Progenitor cell of endocrine pancreas (in vitro differentiated cells): ENCODE data around the gene TBC1D25. TPM values are rescaled to one million over a fixed set of nuclear protein-coding genes. Genes with fewer than 3 reads are reported as not detected.
A peak's percentile ranks its signal among the peaks of the same experiment; 100 is the strongest.

Experiments
- DNase-seq: peaks from one replicate; pipeline ENCODE4 v3.0.0; 2021; ENCODE audit warnings: low spot score; ENCODE audit not compliant: unreplicated experiment
- H3K27ac Mint-ChIP-seq: 2 replicates; pipeline ENCODE4 v1.8.0; 2021; ENCODE audit warnings: mild to moderate bottlenecking, moderate library complexity, mixed read lengths
- H3K27me3 Mint-ChIP-seq: 2 replicates; pipeline ENCODE4 v1.8.0; 2021; ENCODE audit warnings: mixed read lengths
- H3K36me3 Mint-ChIP-seq: 2 replicates; pipeline ENCODE4 v1.8.0; 2022; ENCODE audit warnings: mixed read lengths; ENCODE audit not compliant: insufficient read depth
- H3K4me1 Mint-ChIP-seq: 2 replicates; pipeline ENCODE4 v1.8.0; 2021; ENCODE audit warnings: low read depth, mixed read lengths
- H3K4me3 Mint-ChIP-seq: 2 replicates; pipeline ENCODE4 v1.8.0; 2021; ENCODE audit warnings: low read depth, mild to moderate bottlenecking, moderate library complexity, mixed read lengths
- H3K9me3 Mint-ChIP-seq: 2 replicates; pipeline ENCODE4 v1.8.0; 2021; ENCODE audit warnings: low read depth, mixed read lengths
- total RNA-seq: library from RNA; stranded (reverse); gene quantifications from 2 replicates; pipeline ENCODE4 v1.2.1, GENCODE V29; 2021
- TF ChIP-seq, protein P1 (sequence below): fragments of 200-600 bp; sonication (generic); IDR thresholded peaks from one replicate; pipeline ENCODE4 v1.5.0; 2021; ENCODE audit warnings: antibody characterized with exemption, mild to moderate bottlenecking; ENCODE audit not compliant: unreplicated experiment

Gene TBC1D25
- total RNA-seq, 1 donor from 2014 or later: 12.6 TPM

GRCh38 chrX:48560056-48560455 is 20.5 kb downstream of the TBC1D25 start:
- Mint-ChIP-seq H3K4me1 (no peaks in the 10 kb centered on the region), H3K9me3 (peaks cover 6% of the 10 kb centered on the region), H3K27me3 (no peaks in the 10 kb centered on the region), H3K36me3 (peaks cover 5% of the 10 kb centered on the region), H3K27ac (no peak overlapping the region), H3K4me3 (no peak overlapping the region)
- no peak for DNase-seq
- TF ChIP-seq, protein P1, sequence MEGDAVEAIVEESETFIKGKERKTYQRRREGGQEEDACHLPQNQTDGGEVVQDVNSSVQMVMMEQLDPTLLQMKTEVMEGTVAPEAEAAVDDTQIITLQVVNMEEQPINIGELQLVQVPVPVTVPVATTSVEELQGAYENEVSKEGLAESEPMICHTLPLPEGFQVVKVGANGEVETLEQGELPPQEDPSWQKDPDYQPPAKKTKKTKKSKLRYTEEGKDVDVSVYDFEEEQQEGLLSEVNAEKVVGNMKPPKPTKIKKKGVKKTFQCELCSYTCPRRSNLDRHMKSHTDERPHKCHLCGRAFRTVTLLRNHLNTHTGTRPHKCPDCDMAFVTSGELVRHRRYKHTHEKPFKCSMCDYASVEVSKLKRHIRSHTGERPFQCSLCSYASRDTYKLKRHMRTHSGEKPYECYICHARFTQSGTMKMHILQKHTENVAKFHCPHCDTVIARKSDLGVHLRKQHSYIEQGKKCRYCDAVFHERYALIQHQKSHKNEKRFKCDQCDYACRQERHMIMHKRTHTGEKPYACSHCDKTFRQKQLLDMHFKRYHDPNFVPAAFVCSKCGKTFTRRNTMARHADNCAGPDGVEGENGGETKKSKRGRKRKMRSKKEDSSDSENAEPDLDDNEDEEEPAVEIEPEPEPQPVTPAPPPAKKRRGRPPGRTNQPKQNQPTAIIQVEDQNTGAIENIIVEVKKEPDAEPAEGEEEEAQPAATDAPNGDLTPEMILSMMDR: no peak

DNA sequence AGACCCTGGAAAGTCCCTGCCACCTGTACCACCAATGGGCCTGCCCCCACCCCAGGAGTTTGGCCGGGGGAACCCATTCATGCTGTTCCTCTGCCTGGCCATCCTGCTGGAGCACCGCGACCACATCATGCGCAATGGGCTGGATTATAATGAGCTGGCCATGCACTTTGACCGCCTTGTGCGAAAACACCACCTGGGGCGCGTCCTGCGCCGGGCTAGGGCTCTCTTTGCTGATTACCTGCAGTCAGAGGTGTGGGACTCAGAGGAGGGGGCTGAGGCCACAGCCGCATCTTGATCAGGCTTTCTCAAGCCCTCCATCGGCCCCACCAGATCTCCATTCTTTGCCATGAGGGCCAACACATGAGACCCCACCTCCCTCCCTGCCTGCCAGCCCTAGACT is 21.2 kb downstream of the TBC1D25 start:
- no peak for DNase-seq
- peaks cover under 1% of the 10 kb centered on the region for H3K9me3 Mint-ChIP-seq
- H3K27ac Mint-ChIP-seq: no peak overlapping the region
- no peaks in the 10 kb centered on the region for H3K27me3 Mint-ChIP-seq
- TF ChIP-seq, protein P1: no peak
- H3K4me3 Mint-ChIP-seq: no peak overlapping the region
- no peaks in the 10 kb centered on the region for H3K4me1 Mint-ChIP-seq
- peaks cover 3% of the 10 kb centered on the region for H3K36me3 Mint-ChIP-seq

- H3K4me3 Mint-ChIP-seq: no peak overlapping the region
- H3K9me3 Mint-ChIP-seq: peaks cover 6% of the 10 kb centered on the region
- TF ChIP-seq, protein P1: no peak
- no peak overlapping the region for H3K27ac Mint-ChIP-seq
- DNase-seq: no peak
- H3K36me3 Mint-ChIP-seq: peaks cover 1% of the 10 kb centered on the region
- peaks cover 2% of the 10 kb centered on the region for H3K4me1 Mint-ChIP-seq
- no peaks in the 10 kb centered on the region for H3K27me3 Mint-ChIP-seq
Observed at GRCh38 chrX:48569958-48570357, 30.4 kb downstream of the TBC1D25 start.

- Mint-ChIP-seq H3K27me3 (no peaks in the 10 kb centered on the region), H3K9me3 (peaks cover 8% of the 10 kb centered on the region), H3K27ac (peak overlapping the region; percentile 99), H3K36me3 (peaks cover 16% of the 10 kb centered on the region), H3K4me3 (peak overlapping the region; percentile 93), H3K4me1 (peaks cover 8% of the 10 kb centered on the region)
- no peak for DNase-seq
- TF ChIP-seq, protein P1: no peak
Observed at GRCh38 chrX:48573690-48574269, 34.3 kb downstream of the TBC1D25 start.

- DNase-seq: peak; percentile 66
- TF ChIP-seq, protein P1: peak; percentile 42
- peaks cover 11% of the 10 kb centered on the region for H3K9me3 Mint-ChIP-seq
- no peaks in the 10 kb centered on the region for H3K27me3 Mint-ChIP-seq
- H3K4me3 Mint-ChIP-seq: peak within 1 kb of the TSS; percentile 93
- peaks cover 18% of the 10 kb centered on the region for H3K36me3 Mint-ChIP-seq
- H3K27ac Mint-ChIP-seq: peak within 1 kb of the TSS; percentile 99
- peaks cover 9% of the 10 kb centered on the region for H3K4me1 Mint-ChIP-seq
Observed at GRCh38 chrX:48574270-48575266, 35.1 kb downstream of the TBC1D25 start, which contains the start of gene RBM3. Gene RBM3, plus strand, starts transcription at chrX:48574484. Its CDS starts 697 bp downstream, at chrX:48575181.
